GM23338 (cell line): ENCODE results near the gene CSNK1A1. TPM values are rescaled to one million over a fixed set of nuclear protein-coding genes. Genes with fewer than 3 reads are reported as not detected.
A peak's percentile ranks its signal among the peaks of the same experiment; 100 is the strongest.

ENCODE experiments used
- ATAC-seq: fragments of 200-7000 bp; cut with Tn5 transposase; 3 replicates; pipeline ENCODE4 v1.9.1; 2020
- DNase-seq: peaks from one replicate; pipeline ENCODE4 v3.0.0-alpha.2; 2015; ENCODE audit warnings: low spot score
- H2AFZ ChIP-seq: fragments of 200-600 bp; sonication (generic); 2 replicates; pipeline ENCODE4 v1.8.0; 2016; ENCODE audit warnings: antibody characterized with exemption, mild to moderate bottlenecking, moderate library complexity
- H3F3A ChIP-seq: fragments of 200-600 bp; sonication (generic); replicated peaks from 2 replicates; pipeline ENCODE4 v1.8.0; 2017; ENCODE audit warnings: antibody characterized with exemption, mixed run types, low read depth
- H3K27ac ChIP-seq: fragments of 200-600 bp; sonication (generic); 2 replicates; pipeline ENCODE4 v1.6.1; 2016; ENCODE audit warnings: low read depth
- H3K27me3 ChIP-seq: fragments of 200-600 bp; sonication (generic); 2 replicates; pipeline ENCODE4 v1.8.0; 2016; ENCODE audit warnings: mild to moderate bottlenecking, mixed run types, moderate library complexity; ENCODE audit not compliant: insufficient read depth
- H3K36me3 ChIP-seq: fragments of 200-600 bp; sonication (generic); 2 replicates; pipeline ENCODE4 v1.8.0; 2016; ENCODE audit warnings: mild to moderate bottlenecking; ENCODE audit not compliant: insufficient read depth
- H3K4me1 ChIP-seq: fragments of 200-600 bp; sonication (generic); 2 replicates; pipeline ENCODE4 v1.8.0; 2016; ENCODE audit warnings: mild to moderate bottlenecking, moderate library complexity; ENCODE audit not compliant: insufficient read depth
- H3K4me2 ChIP-seq: fragments of 200-600 bp; sonication (generic); 2 replicates; pipeline ENCODE4 v1.7.1; 2017; ENCODE audit warnings: mixed run types
- H3K4me3 ChIP-seq: fragments of 200-600 bp; sonication (generic); 2 replicates; pipeline ENCODE4 v1.6.1; 2016; ENCODE audit warnings: mixed run types
- H3K79me2 ChIP-seq: fragments of 200-600 bp; sonication (generic); replicated peaks from 2 replicates; pipeline ENCODE4 v1.8.0; 2017; ENCODE audit warnings: mild to moderate bottlenecking; ENCODE audit not compliant: insufficient read depth
- H3K9me2 ChIP-seq: fragments of 200-600 bp; sonication (generic); 2 replicates; pipeline ENCODE4 v1.8.0; 2017; ENCODE audit not compliant: insufficient read depth
- H4K20me1 ChIP-seq: fragments of 200-600 bp; sonication (generic); replicated peaks from 2 replicates; pipeline ENCODE4 v1.8.0; 2017; ENCODE audit warnings: mild to moderate bottlenecking; ENCODE audit not compliant: insufficient read depth
- H3K27ac Mint-ChIP-seq: 2 replicates; pipeline ENCODE4 v1.8.0; 2020; ENCODE audit warnings: inconsistent platforms, mild to moderate bottlenecking, moderate library complexity, mixed read lengths
- H3K27me3 Mint-ChIP-seq: 3 replicates; pipeline ENCODE4 v1.8.0; 2022; ENCODE audit warnings: low read depth, mild to moderate bottlenecking, moderate library complexity, mixed read lengths, inconsistent platforms; ENCODE audit not compliant: insufficient read depth, poor library complexity
- H3K36me3 Mint-ChIP-seq: 3 replicates; pipeline ENCODE4 v1.8.0; 2021; ENCODE audit warnings: low read depth, mild to moderate bottlenecking, inconsistent platforms, moderate library complexity, mixed read lengths
- H3K4me1 Mint-ChIP-seq: 3 replicates; pipeline ENCODE4 v1.8.0; 2020; ENCODE audit warnings: mild to moderate bottlenecking, inconsistent platforms, mixed read lengths
- H3K4me3 Mint-ChIP-seq: 3 replicates; pipeline ENCODE4 v1.8.0; 2021; ENCODE audit warnings: moderate library complexity, mild to moderate bottlenecking, inconsistent platforms, mixed read lengths
- H3K9me3 Mint-ChIP-seq: 3 replicates; pipeline ENCODE4 v1.8.0; 2020; ENCODE audit warnings: moderate library complexity, mild to moderate bottlenecking, inconsistent platforms, mixed read lengths
- CTCF ChIP-seq, 2 experiments: fragments of 200-600 bp in 1 of 2; sonication (generic) in 1 of 2; conservative IDR thresholded peaks; 2 replicates each; pipeline versions ENCODE4 v1.5.1 to v1.6.1; 2016 to 2017; ENCODE audit warnings: antibody characterized with exemption in 2 of 2, low read depth in 2 of 2, mild to moderate bottlenecking in 2 of 2, moderate library complexity in 1 of 2
- JUNB ChIP-seq: IDR thresholded peaks from one replicate; pipeline ENCODE4 v1.6.1; 2016; ENCODE audit warnings: antibody characterized with exemption; ENCODE audit not compliant: unreplicated experiment
- NANOG ChIP-seq: IDR thresholded peaks from 2 replicates; pipeline ENCODE4 v1.6.1; 2016; ENCODE audit warnings: antibody characterized with exemption, borderline replicate concordance
- REST ChIP-seq: IDR thresholded peaks from one replicate; pipeline ENCODE4 v1.6.1; 2018; ENCODE audit warnings: antibody characterized with exemption; ENCODE audit not compliant: unreplicated experiment
- STAT1 ChIP-seq: IDR thresholded peaks from one replicate; pipeline ENCODE4 v1.6.1; 2016; ENCODE audit warnings: antibody characterized with exemption; ENCODE audit not compliant: unreplicated experiment
- ZNF114 ChIP-seq: fragments of 250-450 bp; sonication (Bioruptor Pico); IDR thresholded peaks from 2 replicates; pipeline ENCODE4 v1.5.0; 2020; ENCODE audit warnings: mild to moderate bottlenecking, moderate library complexity
- polyA plus RNA-seq: library from polyadenylated mRNA; unstranded; fragments of >200 nt; fragmentation: Nextera tagmentation; extraction: Ambion mirVana; gene quantifications from 2 replicates; pipeline ENCODE4 v1.2.1, GENCODE V29; 2016
- total RNA-seq: library from RNA; depleted of rRNA; stranded (reverse); fragments of >200 nt; shearing (Covaris generic); gene quantifications from 2 replicates; pipeline ENCODE4 v1.2.3, GENCODE V29; 2014

Gene CSNK1A1
- total and polyA plus RNA-seq, 2 experiments from 2014 or later = 110 to 233 TPM

- Histone ChIP-seq H4K20me1 (no peaks in the 10 kb centered on the region), H3K27ac (no peak overlapping the region), H3K27me3 (no peaks in the 10 kb centered on the region), H3K36me3 (no peaks in the 10 kb centered on the region), H3F3A (no peaks in the 10 kb centered on the region), H3K4me2 (no peak overlapping the region), H3K79me2 (no peaks in the 10 kb centered on the region), H3K4me1 (peaks cover 2% of the 10 kb centered on the region; the same call in 1 of the 2 replicates), H3K9me2 (no peaks in the 10 kb centered on the region), H2AFZ (peak overlapping the region; percentile 91), H3K4me3 (no peak overlapping the region)
- Mint-ChIP-seq H3K36me3 (no peaks in the 10 kb centered on the region), H3K27me3 (peaks cover 16% of the 10 kb centered on the region), H3K27ac (no peak overlapping the region), H3K4me3 (no peak overlapping the region), H3K9me3 (no peaks in the 10 kb centered on the region), H3K4me1 (peaks cover 13% of the 10 kb centered on the region)
- TF ChIP-seq CTCF (conservative IDR thresholded peaks at IDR 0.05; ENCODE audit: low read depth in 2 of 2) (0 out of 4 replicates have a peak, but pooled peaks of 1 of the 2 experiments have one; percentile 12), JUNB (no peak)
- DNase-seq (no peak), ATAC-seq (peak; percentile 30)
Observed at GRCh38 chr5:149470942-149471341, 80.3 kb downstream of the CSNK1A1 start.

- Histone ChIP-seq H3K27ac (no peak overlapping the region), H3K27me3 (no peaks in the 10 kb centered on the region), H3K36me3 (no peaks in the 10 kb centered on the region), H3K9me2 (no peaks in the 10 kb centered on the region), H3K4me3 (no peak overlapping the region), H2AFZ (peak overlapping the region; percentile 80; the same call in 1 of the 2 replicates), H3F3A (no peaks in the 10 kb centered on the region), H3K4me2 (no peak overlapping the region), H3K79me2 (no peaks in the 10 kb centered on the region), H3K4me1 (no peaks in the 10 kb centered on the region), H4K20me1 (no peaks in the 10 kb centered on the region)
- H3K27ac Mint-ChIP-seq = no peak overlapping the region
- H3K9me3 Mint-ChIP-seq = no peaks in the 10 kb centered on the region
- no peaks in the 10 kb centered on the region for H3K36me3 Mint-ChIP-seq
- ATAC-seq = no peak; the same call in 2 of the 3 replicates
- H3K4me1 Mint-ChIP-seq = peaks cover 7% of the 10 kb centered on the region
- DNase-seq = no peak
- no peak overlapping the region for H3K4me3 Mint-ChIP-seq
- peaks cover 10% of the 10 kb centered on the region for H3K27me3 Mint-ChIP-seq
- TF ChIP-seq NANOG (no peak), REST (no peak), ZNF114 (no peak), STAT1 (no peak)
Observed at GRCh38 chr5:149466457-149466972, 84.7 kb downstream of the CSNK1A1 start.
